ENCODE results near the gene POLR2E. TPM values are rescaled to one million over a fixed set of nuclear protein-coding genes. Genes with fewer than 3 reads are reported as not detected.

The POLR2E gene
- total and polyA plus RNA-seq, 2 of the 13 experiments (the other 11 are each of a cell fraction or from before 2014, with no cell fraction given): 140 to 272 TPM

GRCh38 chr19:1068009-1069001 is 26.9 kb downstream of the POLR2E start:
- Histone ChIP-seq H3K9ac (ENCODE audit: insufficient read depth, low read depth, low read length) (no peak overlapping the region), H2AFZ (ENCODE audit: low read length) (no peak overlapping the region), H3K4me2 (ENCODE audit: low read depth, low read length) (peak overlapping the region; percentile 86), H3K27ac (ENCODE audit: extremely low read length, insufficient read depth, low read length) (no peak overlapping the region), H3K9me3 (ENCODE audit: low read length) (no peaks in the 10 kb centered on the region), H4K20me1 (ENCODE audit: insufficient read depth, low read length) (no peaks in the 10 kb centered on the region), H3K4me1 (ENCODE audit: insufficient read depth, low read length) (peaks cover 47% of the 10 kb centered on the region), H3K79me2 (ENCODE audit: insufficient read depth, low read length) (no peaks in the 10 kb centered on the region), H3K27me3 (ENCODE audit: control insufficient read depth in 1 of 2, insufficient read depth in 2 of 2, low read length in 2 of 2) (no peaks in the 10 kb centered on the region), H3K4me3 (replicated peaks in 1 of 3; ENCODE audit: insufficient read depth in 1 of 3, low read depth in 2 of 3, low read length in 3 of 3) (peak overlapping the region; percentile 71 to 78 (median 77); a peak in 4 of 6 replicates), H3K36me3 (replicated peaks in 1 of 2; ENCODE audit: control insufficient read depth in 1 of 2, insufficient read depth in 2 of 2, low read length in 2 of 2) (no peaks in the 10 kb centered on the region)
- in situ Hi-C loops (cut with HindIII; ENCODE audit: extremely low pct_ligation_motif_present, low pct_unique_long_range_greater_than_20kb) (loop anchor here (5.0 kb wide), 1 partner anchor 34 kb away; the partner anchor contains the start of gene GPX4), intact Hi-C loops (cut with micrococcal nuclease; ENCODE audit: unreplicated experiment) (no loop called here)
- BruUV-seq (replicated peaks): no TSS peak
- WGBS (ENCODE audit: low lambda C conversion rate): 74% methylated on average over 30 of the region's 45 CpGs
- ChIA-PET POLR2A (interaction anchor here (0.9 to 2.7 kb wide), 7 partner anchors 8 to 201 kb away, joined by 3 to 9 read pairs (median 5); partner anchors contain the start of genes CIRBP, CNN2 and RNU6-2), CTCF (ENCODE audit: low intra/inter-chr PET ratio, low total read pairs) (no interaction called here)
- ATAC-seq: no peak
- DNase-seq (ENCODE audit: low spot score): no peak
- no peak for FAIRE-seq
- TF ChIP-seq ZSCAN29 (CRISPR knock-in tag; conservative IDR thresholded peaks at IDR 0.05) (no peak), ATF5 (CRISPR knock-in tag; IDR thresholded peaks at IDR 0.05; ENCODE audit: low read depth) (no peak), NR2C2 (CRISPR knock-in tag; IDR thresholded peaks at IDR 0.05; ENCODE audit: borderline replicate concordance) (peak; percentile 90), NR2F2 (IDR thresholded peaks at IDR 0.05; ENCODE audit: borderline replicate concordance, low read depth) (peak; percentile 60; the same call in 1 of the 2 replicates), ZBTB38 (CRISPR knock-in tag; IDR thresholded peaks at IDR 0.05) (peak; percentile 22; the same call in 1 of the 2 replicates), NR3C1 (CRISPR knock-in tag; IDR thresholded peaks at IDR 0.05) (no peak), CEBPG (CRISPR knock-in tag; IDR thresholded peaks at IDR 0.05) (peak; percentile 10; the same call in 1 of the 2 replicates), NR2F6 (IDR thresholded peaks at IDR 0.05) (peak; percentile 92), NR2F6 (CRISPR knock-in tag; IDR thresholded peaks at IDR 0.05) (peak; percentile 95), PATZ1 (CRISPR knock-in tag; IDR thresholded peaks at IDR 0.05) (0 out of 2 replicates have a peak, but pooled peaks have one; percentile 22), GATAD2A (CRISPR knock-in tag; IDR thresholded peaks at IDR 0.05) (no peak), GFI1 (CRISPR knock-in tag; IDR thresholded peaks at IDR 0.05; ENCODE audit: borderline replicate concordance) (peak; percentile 95), NR2F1 (CRISPR knock-in tag; IDR thresholded peaks at IDR 0.05) (peak in 1 of 2 experiments; percentile 50; a peak in 1 of 4 replicates), PRMT3 (CRISPR knock-in tag; IDR thresholded peaks at IDR 0.05; ENCODE audit: borderline replicate concordance, low read depth) (no peak), TCF7L2 (IDR thresholded peaks at IDR 0.05; ENCODE audit: low read depth, low read length) (no peak), YY1 (IDR thresholded peaks at IDR 0.05; ENCODE audit: insufficient read depth, insufficient replicate concordance, low read depth, low read length) (peak; percentile 15)
- TF ChIP-seq, protein P1, sequence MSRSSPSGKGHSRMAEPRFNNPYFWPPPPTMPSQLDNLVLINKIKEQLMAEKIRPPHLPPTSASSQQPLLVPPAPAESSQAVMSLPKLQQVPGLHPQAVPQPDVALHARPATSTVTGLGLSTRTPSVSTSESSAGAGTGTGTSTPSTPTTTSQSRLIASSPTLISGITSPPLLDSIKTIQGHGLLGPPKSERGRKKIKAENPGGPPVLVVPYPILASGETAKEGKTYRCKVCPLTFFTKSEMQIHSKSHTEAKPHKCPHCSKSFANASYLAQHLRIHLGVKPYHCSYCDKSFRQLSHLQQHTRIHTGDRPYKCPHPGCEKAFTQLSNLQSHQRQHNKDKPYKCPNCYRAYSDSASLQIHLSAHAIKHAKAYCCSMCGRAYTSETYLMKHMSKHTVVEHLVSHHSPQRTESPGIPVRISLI (CRISPR knock-in tag; IDR thresholded peaks at IDR 0.05; ENCODE audit: borderline replicate concordance): no peak
- TF ChIP-seq, protein P2, sequence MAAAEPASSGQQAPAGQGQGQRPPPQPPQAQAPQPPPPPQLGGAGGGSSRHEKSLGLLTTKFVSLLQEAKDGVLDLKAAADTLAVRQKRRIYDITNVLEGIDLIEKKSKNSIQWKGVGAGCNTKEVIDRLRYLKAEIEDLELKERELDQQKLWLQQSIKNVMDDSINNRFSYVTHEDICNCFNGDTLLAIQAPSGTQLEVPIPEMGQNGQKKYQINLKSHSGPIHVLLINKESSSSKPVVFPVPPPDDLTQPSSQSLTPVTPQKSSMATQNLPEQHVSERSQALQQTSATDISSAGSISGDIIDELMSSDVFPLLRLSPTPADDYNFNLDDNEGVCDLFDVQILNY (CRISPR knock-in tag; conservative IDR thresholded peaks at IDR 0.05): no peak
